GM18909 (cell line): Measurements from ENCODE around the gene RPS13.
"Not testable (repeated sequence)": the region's sequence is repeated elsewhere in the genome, so short reads cannot be mapped to it uniquely, and the experiment has no call there.

Experiments
- ATAC-seq: cut with Tn5 transposase; IDR thresholded peaks from one replicate; pipeline ENCODE4 v1.9.1; 2021; ENCODE audit warnings: mild to moderate bottlenecking; ENCODE audit not compliant: unreplicated experiment, poor library complexity

RPS13 gene

DNA sequence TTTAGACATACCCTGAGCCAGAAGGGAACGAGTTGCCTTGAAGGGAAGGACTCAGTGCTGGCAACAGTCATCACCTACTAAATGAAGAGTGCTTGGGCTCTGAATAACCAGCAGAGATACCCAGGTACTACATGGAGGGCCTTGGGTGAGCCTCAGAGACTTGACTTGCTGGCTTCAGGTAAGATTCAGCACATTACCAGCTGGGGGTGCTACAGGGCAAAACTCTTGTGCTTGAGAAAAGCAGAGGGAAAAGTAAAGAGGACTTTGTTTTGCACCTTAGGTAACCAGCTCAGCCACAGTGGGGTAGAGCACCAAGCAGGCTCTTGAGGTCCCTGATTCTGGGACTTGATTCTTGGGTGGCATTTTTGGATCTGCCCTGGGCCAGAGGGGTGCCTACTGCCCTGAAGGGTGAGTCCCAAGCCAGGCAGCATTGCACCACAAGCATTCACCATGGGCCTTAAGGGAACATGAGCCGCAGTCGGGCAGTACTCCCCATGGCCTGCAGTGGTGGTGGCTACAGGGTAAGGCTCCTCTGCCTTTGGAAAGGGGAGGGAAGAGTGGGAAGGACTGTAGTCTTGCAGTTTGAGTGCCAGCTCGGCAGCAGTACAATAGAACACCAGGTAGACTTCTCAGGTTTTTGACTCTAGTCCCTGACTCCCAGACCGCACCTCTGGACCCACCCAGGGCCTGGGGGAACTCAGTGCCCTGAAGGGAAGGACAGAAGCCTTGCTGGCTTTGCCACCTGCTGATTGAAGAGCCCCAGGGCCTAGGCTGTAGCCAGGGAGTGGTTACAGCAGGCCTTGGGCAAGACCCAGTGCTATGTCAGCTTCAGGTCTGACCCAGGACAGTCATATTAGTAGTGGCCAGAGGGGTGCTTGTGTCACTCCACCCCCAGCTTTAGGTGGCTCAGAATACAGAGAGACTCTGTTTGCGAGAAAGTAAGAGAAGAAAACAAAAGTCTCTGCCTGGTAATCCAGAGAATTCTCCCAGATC, 40.5 kb downstream of the RPS13 start:
- no peak for ATAC-seq

DNA sequence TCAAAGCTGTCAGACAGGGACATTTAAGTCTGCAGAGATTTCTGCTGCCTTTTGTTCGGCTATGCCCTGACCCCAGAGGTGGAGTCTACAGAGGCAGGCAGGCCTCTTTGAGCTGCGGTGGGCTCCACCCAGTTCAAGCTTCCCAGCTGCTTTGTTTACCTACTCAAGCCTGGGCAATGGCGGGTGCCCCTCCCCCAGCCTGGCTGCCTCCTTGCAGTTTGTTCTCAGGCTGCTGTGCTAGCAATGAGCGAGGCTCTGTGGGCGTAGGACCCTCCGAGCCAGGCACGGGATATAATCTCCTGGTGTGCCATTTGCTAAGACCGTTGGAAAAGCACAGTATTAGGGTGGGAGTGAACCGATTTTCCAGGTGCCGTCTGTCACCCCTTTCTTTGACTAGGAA, 43.4 kb downstream of the RPS13 start:
- not testable (repeated sequence) for ATAC-seq

DNA sequence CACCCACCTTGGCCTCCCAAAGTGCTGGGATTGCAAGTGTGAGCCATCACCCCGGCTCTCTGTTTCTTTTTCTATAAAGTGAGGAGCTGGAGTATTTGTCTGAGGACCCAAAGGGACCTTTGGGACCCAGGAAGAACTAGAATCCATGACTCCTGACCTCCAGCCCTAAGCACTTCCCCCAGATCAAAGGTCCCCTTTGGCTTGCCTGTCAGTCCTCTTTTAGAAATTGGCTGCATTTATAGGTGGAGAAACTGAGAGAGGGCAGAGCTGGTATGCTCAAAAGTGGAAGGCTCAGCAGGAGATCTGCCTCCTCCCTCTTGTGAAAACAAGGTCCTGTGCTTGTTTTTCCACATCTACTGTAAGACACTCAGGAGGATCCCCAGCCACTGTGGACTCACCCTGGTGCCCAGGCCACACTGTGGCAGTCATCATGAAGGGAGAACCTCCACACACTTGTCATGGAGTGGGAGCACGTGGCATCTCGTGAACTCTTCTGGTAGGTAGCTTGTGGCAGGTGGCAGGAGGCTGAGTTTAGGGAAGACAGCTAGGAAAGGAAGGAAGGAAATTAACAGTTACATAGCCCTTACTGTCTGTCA, 50.9 kb downstream of the RPS13 start:
- ATAC-seq, result no peak

DNA sequence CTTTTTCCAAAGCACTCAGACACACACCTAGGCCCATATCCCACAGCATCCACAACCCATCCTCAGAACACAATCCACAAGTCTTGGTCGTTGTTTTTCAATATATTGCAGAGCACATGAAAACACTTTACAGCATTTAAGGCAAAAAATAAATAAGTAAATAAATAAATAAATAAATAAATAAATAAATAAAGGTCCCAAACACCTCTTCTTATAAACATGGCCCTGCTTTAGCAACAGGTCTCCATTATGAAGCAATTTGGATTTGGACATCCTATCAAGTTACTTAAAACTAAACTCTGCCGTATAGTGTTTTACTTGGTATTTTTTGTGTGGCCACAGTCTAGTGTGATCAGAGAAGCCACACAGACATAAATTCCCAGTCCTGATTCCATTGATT, 52.5 kb downstream of the RPS13 start:
- no peak for ATAC-seq
